Stimulated activated CD8-positive, alpha-beta memory T cell treated with anti-CD3 and anti-CD28 coated beads, Interleukin-4, amount 100 ng/mL, for 24 hours (primary cell): ENCODE data around the gene ZBTB24.
"Not testable (repeated sequence)": the region's sequence is repeated elsewhere in the genome, so short reads cannot be mapped to it uniquely, and the experiment has no call there.

Source experiments
- DNase-seq: peaks from one replicate; pipeline ENCODE4 v3.0.0-alpha.2; 2020; ENCODE audit warnings: low read depth

The ZBTB24 gene

GRCh38 chr6:109482905-109483734, at the start of gene ZBTB24:
Gene ZBTB24, minus strand, starts transcription at chr6:109483219. Its CDS starts 1,193 bp downstream, at chr6:109482026.
- peak; percentile 87 for DNase-seq

- no peak for DNase-seq
Measured at GRCh38 chr6:109531446-109531845, 48.4 kb upstream of the ZBTB24 start.

- DNase-seq, result no peak
Measured at GRCh38 chr6:109527989-109528388, 45.0 kb upstream of the ZBTB24 start.

GRCh38 chr6:109526905-109527628, 44.0 kb upstream of the ZBTB24 start:
- DNase-seq, result peak; percentile 16

- no peak for DNase-seq
Measured at GRCh38 chr6:109524129-109524528, 41.1 kb upstream of the ZBTB24 start.

GRCh38 chr6:109523478-109523877, 40.5 kb upstream of the ZBTB24 start:
- no peak for DNase-seq

GRCh38 chr6:109521080-109521479, 38.1 kb upstream of the ZBTB24 start:
- no peak for DNase-seq

GRCh38 chr6:109519647-109520046, 36.6 kb upstream of the ZBTB24 start:
- DNase-seq, result not testable (repeated sequence)

- DNase-seq, result no peak
Measured at GRCh38 chr6:109516929-109517328, 33.9 kb upstream of the ZBTB24 start.

GRCh38 chr6:109515781-109516409, 32.9 kb upstream of the ZBTB24 start:
- no peak for DNase-seq

- DNase-seq, result no peak
Measured at GRCh38 chr6:109514946-109515345, 31.9 kb upstream of the ZBTB24 start.

GRCh38 chr6:109513571-109514071, 30.6 kb upstream of the ZBTB24 start:
- DNase-seq, result no peak

GRCh38 chr6:109512271-109512817, 29.3 kb upstream of the ZBTB24 start:
- DNase-seq, result no peak

- no peak for DNase-seq
Measured at GRCh38 chr6:109511832-109512231, 28.8 kb upstream of the ZBTB24 start.

GRCh38 chr6:109510358-109510757, 27.3 kb upstream of the ZBTB24 start:
- DNase-seq, result no peak

- DNase-seq, result no peak
Measured at GRCh38 chr6:109508166-109508860, 25.3 kb upstream of the ZBTB24 start.

GRCh38 chr6:109507490-109508072, 24.6 kb upstream of the ZBTB24 start:
- DNase-seq, result no peak

GRCh38 chr6:109506841-109507240, 23.8 kb upstream of the ZBTB24 start:
- no peak for DNase-seq

GRCh38 chr6:109506314-109506713, 23.3 kb upstream of the ZBTB24 start:
- DNase-seq, result no peak

- DNase-seq, result no peak
Measured at GRCh38 chr6:109503327-109504224, 20.6 kb upstream of the ZBTB24 start.
